Retinal pigment epithelial cell (primary cell): ENCODE measurements around the gene RPUSD2.

Experiments used
- DNase-seq: peaks from one replicate; pipeline ENCODE4 v3.0.0-alpha.2; 2010; ENCODE audit warnings: low read depth
- H3K4me3 ChIP-seq: 2 replicates; pipeline ENCODE4 v1.5.1; 2011; ENCODE audit warnings: mild to moderate bottlenecking, low read length, control low read depth, moderate library complexity
- TF ChIP-seq, protein P1 (sequence below): conservative IDR thresholded peaks from 2 replicates; pipeline ENCODE4 v1.5.1; 2011; ENCODE audit warnings: low read depth, low read length, control low read depth, inconsistent platforms

The RPUSD2 gene

DNA sequence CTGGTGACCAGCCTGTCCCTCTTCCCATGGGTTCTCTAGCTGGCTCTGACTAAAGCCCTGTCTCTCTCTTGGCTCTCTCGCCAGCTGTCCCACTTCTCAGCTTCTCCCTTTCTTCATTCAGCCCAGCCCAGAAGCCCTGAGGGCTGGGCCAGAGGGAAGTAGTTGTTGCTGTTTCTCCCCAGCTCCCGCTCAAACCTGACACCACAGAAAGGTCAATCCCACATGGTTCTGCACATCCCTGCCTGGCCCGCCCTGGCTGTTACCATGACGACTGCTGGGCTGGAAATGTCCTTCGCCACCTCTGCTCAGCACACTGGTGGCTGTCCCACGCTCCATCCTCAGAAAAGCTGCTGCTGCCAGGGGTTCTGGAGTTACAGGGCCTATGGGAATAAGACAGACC lies 30.1 kb upstream of the RPUSD2 start:
- TF ChIP-seq, protein P1, sequence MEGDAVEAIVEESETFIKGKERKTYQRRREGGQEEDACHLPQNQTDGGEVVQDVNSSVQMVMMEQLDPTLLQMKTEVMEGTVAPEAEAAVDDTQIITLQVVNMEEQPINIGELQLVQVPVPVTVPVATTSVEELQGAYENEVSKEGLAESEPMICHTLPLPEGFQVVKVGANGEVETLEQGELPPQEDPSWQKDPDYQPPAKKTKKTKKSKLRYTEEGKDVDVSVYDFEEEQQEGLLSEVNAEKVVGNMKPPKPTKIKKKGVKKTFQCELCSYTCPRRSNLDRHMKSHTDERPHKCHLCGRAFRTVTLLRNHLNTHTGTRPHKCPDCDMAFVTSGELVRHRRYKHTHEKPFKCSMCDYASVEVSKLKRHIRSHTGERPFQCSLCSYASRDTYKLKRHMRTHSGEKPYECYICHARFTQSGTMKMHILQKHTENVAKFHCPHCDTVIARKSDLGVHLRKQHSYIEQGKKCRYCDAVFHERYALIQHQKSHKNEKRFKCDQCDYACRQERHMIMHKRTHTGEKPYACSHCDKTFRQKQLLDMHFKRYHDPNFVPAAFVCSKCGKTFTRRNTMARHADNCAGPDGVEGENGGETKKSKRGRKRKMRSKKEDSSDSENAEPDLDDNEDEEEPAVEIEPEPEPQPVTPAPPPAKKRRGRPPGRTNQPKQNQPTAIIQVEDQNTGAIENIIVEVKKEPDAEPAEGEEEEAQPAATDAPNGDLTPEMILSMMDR, result no peak
- no peak for DNase-seq
- H3K4me3 ChIP-seq, result no peak overlapping the region

DNA sequence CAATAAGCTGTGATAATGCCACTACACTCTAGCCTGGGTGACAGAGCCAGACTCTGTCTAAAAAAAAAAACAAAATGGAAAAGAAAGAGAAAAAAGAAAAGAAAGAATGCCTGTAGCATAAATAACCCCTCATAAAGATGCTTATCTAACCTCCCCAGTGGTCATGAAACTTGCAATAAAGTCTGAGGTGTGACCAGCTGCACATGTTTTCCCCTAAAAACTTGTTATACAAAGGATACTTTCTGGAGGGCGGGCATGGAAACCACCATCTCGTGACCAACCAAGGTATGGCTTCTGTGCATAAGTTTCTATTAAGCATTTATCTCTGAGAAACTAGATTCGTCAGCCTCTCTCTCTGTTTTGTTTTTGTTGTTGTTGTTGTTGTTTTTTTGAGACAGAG lies 26.0 kb upstream of the RPUSD2 start:
- TF ChIP-seq, protein P1, result no peak
- no peak for DNase-seq
- H3K4me3 ChIP-seq, result no peak overlapping the region

DNA sequence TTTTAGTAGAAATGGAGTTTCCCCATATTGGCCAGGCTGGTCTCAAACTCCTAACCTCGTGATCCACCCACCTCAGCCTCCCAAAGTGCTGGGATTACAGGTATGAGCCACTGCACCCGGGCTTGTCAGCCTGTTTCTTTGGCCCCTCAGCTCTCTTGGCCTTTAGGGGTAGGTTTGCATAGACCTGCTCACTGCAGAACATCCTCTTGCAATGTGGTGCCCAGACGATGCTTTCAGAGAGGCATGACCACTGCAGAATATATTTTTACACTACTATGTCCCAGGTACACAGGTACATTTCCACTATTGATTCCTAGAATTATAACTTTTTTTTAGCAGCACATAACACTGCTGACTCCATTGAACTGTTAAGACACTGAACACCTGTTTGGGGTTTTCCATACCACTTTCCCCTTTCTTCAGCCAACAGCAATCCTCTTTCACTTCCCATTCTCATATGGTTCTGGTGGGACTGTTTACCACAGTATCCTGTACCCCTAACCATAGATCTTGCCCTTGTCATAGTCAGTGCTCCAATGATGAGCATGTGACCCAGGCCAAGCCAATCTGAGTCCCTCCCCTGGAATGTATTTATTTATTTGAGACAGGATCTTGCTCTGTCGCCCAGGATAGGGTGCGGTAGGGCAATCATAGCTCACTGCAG lies 25.3 kb upstream of the RPUSD2 start:
- DNase-seq, result no peak
- TF ChIP-seq, protein P1, result no peak
- no peak overlapping the region for H3K4me3 ChIP-seq

DNA sequence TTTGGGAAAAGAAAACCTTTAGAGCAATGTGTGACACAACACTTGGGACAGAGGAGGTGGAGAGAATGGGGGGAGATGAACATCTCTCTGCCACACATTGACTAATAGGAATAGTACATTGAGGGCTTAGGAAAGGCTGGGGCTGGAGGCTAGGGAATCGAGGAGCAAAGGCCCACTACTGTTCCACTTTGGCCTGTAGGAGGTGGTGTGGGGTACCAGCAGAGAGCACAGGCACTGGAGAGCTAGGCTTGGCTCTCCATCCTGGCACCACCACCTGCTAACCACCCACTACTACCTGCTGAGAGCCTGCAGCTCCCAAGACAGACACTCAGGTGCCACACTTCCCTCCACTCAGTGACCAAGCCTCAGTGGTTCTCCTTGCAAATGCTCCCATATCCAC lies 23.6 kb upstream of the RPUSD2 start:
- H3K4me3 ChIP-seq, result no peak overlapping the region
- no peak for DNase-seq
- TF ChIP-seq, protein P1, result no peak

DNA sequence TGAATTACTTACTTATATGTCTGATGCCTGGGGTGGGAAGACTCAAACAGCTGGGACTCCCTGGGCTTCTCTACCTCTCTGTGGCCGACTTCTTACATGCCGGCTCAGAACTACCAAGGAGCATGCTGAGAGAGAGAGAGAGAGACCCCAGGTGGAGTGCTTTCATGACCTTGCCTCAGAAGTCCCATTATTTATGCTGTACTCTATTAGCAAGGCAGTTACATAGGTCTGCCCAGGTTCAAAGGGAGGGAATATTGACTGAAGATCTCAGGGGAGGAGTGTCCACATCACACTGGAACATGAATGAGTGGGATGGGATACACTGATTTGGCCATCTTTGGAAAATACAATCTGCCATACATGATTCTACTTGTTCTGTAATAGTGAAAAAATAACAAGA lies 20.5 kb upstream of the RPUSD2 start:
- H3K4me3 ChIP-seq, result no peak overlapping the region
- DNase-seq, result no peak
- TF ChIP-seq, protein P1, result no peak

DNA sequence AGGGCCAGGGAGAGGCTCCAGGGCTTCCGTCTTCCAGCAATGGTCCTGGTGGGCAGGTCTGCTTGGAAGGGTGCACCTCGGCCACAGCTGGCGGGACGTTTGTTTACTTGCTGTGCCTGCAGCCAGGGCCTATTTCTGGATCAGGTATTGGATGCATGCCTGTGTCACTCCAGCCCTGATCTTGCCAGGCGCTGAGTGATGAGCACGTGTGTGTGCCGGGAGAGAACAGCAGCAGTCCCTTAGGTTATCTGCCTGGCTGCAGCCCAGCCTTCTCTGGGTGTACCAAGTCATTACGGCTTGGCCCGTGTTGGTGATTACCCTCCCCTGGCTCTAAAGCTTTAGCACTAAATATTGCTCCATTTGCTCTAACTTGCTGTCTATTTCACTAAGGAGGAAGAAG lies 19.2 kb upstream of the RPUSD2 start:
- no peak overlapping the region for H3K4me3 ChIP-seq
- no peak for DNase-seq
- TF ChIP-seq, protein P1, result no peak

DNA sequence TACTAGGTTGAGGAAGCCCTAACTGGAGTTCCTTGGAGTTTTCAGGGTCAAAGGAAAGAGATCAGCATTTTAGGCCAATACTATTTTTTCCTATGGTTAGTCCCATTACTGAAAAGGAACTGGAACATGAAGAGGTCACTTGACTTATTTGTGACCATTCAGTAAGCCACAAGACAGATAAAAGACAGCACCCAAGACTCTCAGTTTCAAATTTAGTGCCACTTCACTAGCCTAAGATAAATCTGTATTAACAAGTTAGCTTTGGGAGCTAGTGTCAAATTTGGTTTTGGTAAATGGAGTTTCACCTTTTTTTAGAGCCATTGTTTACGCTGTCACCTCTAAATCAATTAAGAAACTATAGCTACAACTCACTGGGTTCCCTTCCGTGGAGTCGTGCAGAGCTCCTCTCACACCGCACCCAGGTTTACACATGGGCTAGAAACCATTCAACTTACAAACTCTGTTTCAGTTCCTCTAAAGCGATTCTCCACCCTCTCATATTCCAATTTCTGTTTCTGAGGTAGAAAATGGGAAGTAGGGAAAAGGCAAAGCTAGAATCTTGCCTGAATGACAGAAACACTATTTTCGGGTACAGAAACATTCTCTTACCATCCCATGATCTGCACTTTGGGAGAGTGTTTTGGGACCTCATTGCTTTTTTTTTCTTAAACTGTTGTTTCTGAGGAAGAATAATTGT lies 18.6 kb upstream of the RPUSD2 start:
- TF ChIP-seq, protein P1, result no peak
- DNase-seq, result no peak
- no peak overlapping the region for H3K4me3 ChIP-seq
